ENCODE measurements around the gene LZTFL1.

Gene LZTFL1

GRCh38 chr3:45874677-45875346 lies 32.9 kb upstream of the LZTFL1 start (continued):
- no peak for TF ChIP-seq CSRNP3 (CRISPR knock-in tag; IDR thresholded peaks at IDR 0.05)
- no peak for TF ChIP-seq TSHZ2 (CRISPR knock-in tag; IDR thresholded peaks at IDR 0.05)
- no peak for TF ChIP-seq ZC3H10 (CRISPR knock-in tag; IDR thresholded peaks at IDR 0.05)

DNA sequence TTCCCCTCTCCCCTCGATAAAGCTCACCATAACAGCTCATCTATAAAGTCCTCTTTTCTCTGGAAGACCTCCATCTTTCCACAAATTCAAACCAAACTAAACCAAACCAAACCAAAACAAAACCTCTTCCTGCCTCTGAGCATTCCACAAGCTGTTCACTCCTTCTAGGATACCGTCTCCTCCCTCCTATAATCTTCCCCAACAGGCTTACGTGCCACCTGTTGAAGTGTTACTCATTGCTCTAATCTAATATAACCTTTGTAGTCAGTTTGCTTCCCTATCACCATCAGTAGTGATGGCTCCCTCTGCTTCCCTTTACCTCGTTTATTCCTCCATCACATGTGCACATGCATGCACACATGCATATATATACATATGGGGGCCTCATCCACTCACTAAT lies 31.7 kb upstream of the LZTFL1 start:
- ATAC-seq: no peak
- TF ChIP-seq ZNF70 (CRISPR knock-in tag; IDR thresholded peaks at IDR 0.05): no peak
- TF ChIP-seq RARB (CRISPR knock-in tag; IDR thresholded peaks at IDR 0.05): no peak
- TF ChIP-seq TOX (CRISPR knock-in tag; IDR thresholded peaks at IDR 0.05; ENCODE audit: borderline replicate concordance): no peak
- no peak for TF ChIP-seq ESRRG (CRISPR knock-in tag; IDR thresholded peaks at IDR 0.05)

DNA sequence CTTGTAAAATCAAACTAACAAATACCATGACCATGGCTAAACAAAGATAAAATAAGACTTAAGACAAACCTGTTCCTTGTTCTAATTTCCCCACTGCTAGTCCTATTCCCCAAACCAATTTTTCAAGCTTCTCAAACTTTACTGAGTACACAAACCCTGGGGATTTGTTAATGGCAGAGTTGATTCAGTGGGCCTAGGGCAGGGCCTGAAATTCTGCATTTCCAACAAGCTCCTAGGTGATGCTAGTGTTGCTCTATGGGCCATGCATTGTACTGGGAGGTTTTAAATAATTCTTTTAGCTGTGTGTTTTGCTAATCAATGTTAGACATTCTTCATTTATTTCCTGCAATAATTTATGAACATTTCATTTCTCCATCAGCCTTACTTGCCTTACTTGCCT lies 31.1 kb upstream of the LZTFL1 start:
- no peak for ATAC-seq
- no peak for TF ChIP-seq TSHZ2 (CRISPR knock-in tag; IDR thresholded peaks at IDR 0.05)
- TF ChIP-seq, protein P1, sequence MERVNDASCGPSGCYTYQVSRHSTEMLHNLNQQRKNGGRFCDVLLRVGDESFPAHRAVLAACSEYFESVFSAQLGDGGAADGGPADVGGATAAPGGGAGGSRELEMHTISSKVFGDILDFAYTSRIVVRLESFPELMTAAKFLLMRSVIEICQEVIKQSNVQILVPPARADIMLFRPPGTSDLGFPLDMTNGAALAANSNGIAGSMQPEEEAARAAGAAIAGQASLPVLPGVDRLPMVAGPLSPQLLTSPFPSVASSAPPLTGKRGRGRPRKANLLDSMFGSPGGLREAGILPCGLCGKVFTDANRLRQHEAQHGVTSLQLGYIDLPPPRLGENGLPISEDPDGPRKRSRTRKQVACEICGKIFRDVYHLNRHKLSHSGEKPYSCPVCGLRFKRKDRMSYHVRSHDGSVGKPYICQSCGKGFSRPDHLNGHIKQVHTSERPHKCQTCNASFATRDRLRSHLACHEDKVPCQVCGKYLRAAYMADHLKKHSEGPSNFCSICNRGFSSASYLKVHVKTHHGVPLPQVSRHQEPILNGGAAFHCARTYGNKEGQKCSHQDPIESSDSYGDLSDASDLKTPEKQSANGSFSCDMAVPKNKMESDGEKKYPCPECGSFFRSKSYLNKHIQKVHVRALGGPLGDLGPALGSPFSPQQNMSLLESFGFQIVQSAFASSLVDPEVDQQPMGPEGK (CRISPR knock-in tag; IDR thresholded peaks at IDR 0.05; ENCODE audit: borderline replicate concordance): no peak
- TF ChIP-seq CSRNP3 (CRISPR knock-in tag; IDR thresholded peaks at IDR 0.05): no peak
- TF ChIP-seq GLIS3 (CRISPR knock-in tag; IDR thresholded peaks at IDR 0.05): no peak
- no peak for TF ChIP-seq SNAI2 (CRISPR knock-in tag; IDR thresholded peaks at IDR 0.05)
- no peak for TF ChIP-seq TCF4 (CRISPR knock-in tag; IDR thresholded peaks at IDR 0.05; ENCODE audit: borderline replicate concordance)
- TF ChIP-seq ARNTL (CRISPR knock-in tag; IDR thresholded peaks at IDR 0.05; ENCODE audit: borderline replicate concordance, low read depth): no peak
- TF ChIP-seq PPARA (CRISPR knock-in tag; IDR thresholded peaks at IDR 0.05; ENCODE audit: borderline replicate concordance): no peak
- TF ChIP-seq BACH2 (CRISPR knock-in tag; IDR thresholded peaks at IDR 0.05; ENCODE audit: borderline replicate concordance): no peak
- TF ChIP-seq RARB (CRISPR knock-in tag; IDR thresholded peaks at IDR 0.05): no peak
- TF ChIP-seq CSDC2 (CRISPR knock-in tag; IDR thresholded peaks at IDR 0.05): no peak
- no peak for TF ChIP-seq ZFP3 (CRISPR knock-in tag; IDR thresholded peaks at IDR 0.05)
- TF ChIP-seq OSR1 (CRISPR knock-in tag; IDR thresholded peaks at IDR 0.05): no peak
- TF ChIP-seq, protein P2, sequence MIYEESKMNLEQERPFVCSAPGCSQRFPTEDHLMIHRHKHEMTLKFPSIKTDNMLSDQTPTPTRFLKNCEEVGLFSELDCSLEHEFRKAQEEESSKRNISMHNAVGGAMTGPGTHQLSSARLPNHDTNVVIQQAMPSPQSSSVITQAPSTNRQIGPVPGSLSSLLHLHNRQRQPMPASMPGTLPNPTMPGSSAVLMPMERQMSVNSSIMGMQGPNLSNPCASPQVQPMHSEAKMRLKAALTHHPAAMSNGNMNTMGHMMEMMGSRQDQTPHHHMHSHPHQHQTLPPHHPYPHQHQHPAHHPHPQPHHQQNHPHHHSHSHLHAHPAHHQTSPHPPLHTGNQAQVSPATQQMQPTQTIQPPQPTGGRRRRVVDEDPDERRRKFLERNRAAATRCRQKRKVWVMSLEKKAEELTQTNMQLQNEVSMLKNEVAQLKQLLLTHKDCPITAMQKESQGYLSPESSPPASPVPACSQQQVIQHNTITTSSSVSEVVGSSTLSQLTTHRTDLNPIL (CRISPR knock-in tag; IDR thresholded peaks at IDR 0.05; ENCODE audit: low read depth): no peak
- no peak for TF ChIP-seq ZNF70 (CRISPR knock-in tag; IDR thresholded peaks at IDR 0.05)
- TF ChIP-seq ZC3H10 (CRISPR knock-in tag; IDR thresholded peaks at IDR 0.05): no peak
